Measurements from ENCODE around the gene B4GALT5. TPM values are rescaled to one million over a fixed set of nuclear protein-coding genes. Genes with fewer than 3 reads are reported as not detected.

The B4GALT5 gene
- total RNA-seq, 1 experiment from 2014 or later, result 62.4 TPM

DNA sequence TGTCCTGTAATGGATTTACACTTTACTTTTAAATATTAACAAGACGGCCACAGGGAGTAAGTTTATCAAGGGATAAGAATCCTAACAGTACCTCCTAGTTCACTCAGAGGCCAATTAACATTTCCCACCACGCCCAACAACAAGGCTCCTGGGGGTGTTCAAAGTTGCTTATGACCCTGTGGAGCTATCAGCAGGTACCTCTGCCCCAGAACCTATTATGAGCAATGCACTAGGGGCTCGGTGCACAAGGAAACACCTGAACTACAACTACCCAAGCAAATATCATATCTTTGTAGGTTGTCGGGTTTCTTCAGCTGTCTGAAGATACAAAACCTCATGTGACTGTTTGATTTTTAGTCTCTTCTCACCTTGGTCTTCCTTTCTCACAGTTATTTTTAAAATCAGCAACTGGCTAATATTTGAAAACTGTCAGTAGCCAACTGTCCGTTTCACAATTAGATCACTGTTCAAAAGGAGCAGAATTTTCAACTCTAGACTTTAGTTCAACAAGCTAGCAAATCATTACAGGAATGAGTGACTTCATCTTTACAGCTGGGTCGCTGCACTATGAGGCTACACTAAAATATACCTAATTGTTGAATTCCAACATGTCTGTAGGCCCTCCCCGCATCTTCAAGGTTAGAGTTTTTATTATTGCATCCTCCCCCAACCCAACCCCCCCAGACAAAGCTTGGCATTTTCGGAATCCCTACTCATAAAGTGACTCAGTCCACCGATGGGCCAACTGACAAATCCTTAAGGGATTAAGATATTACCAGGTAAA lies 38.1 kb downstream of the B4GALT5 start:
- Mint-ChIP-seq H3K4me1 (peaks cover 82% of the 10 kb centered on the region), H3K27me3 (ENCODE audit: low read depth) (no peaks in the 10 kb centered on the region), H3K9me3 (no peaks in the 10 kb centered on the region), H3K4me3 (no peak overlapping the region), H3K27ac (peak overlapping the region; percentile 67; the same call in 1 of the 2 replicates), H3K36me3 (0 out of 2 replicates have a peak, but pooled peaks cover 2% of the 10 kb centered on the region)
- ATAC-seq, result no peak
- CTCF ChIA-PET, result interaction anchor here (0.6 to 1.5 kb wide), 5 partner anchors 17 to 1346 kb away, joined by 3 to 5 read pairs (median 4); no protein-coding TSS in a partner anchor
- TF ChIP-seq IRF2 (CRISPR knock-in tag; IDR thresholded peaks at IDR 0.05; ENCODE audit: borderline replicate concordance, low read depth) (no peak), TCF7 (CRISPR knock-in tag; IDR thresholded peaks at IDR 0.05; ENCODE audit: low read depth) (no peak), GABPB1 (CRISPR knock-in tag; IDR thresholded peaks at IDR 0.05) (0 out of 2 replicates have a peak, but pooled peaks have one; percentile 25)
- TF ChIP-seq, protein P1, sequence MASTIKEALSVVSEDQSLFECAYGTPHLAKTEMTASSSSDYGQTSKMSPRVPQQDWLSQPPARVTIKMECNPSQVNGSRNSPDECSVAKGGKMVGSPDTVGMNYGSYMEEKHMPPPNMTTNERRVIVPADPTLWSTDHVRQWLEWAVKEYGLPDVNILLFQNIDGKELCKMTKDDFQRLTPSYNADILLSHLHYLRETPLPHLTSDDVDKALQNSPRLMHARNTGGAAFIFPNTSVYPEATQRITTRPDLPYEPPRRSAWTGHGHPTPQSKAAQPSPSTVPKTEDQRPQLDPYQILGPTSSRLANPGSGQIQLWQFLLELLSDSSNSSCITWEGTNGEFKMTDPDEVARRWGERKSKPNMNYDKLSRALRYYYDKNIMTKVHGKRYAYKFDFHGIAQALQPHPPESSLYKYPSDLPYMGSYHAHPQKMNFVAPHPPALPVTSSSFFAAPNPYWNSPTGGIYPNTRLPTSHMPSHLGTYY (CRISPR knock-in tag; IDR thresholded peaks at IDR 0.05), result no peak
- TF ChIP-seq, protein P2, sequence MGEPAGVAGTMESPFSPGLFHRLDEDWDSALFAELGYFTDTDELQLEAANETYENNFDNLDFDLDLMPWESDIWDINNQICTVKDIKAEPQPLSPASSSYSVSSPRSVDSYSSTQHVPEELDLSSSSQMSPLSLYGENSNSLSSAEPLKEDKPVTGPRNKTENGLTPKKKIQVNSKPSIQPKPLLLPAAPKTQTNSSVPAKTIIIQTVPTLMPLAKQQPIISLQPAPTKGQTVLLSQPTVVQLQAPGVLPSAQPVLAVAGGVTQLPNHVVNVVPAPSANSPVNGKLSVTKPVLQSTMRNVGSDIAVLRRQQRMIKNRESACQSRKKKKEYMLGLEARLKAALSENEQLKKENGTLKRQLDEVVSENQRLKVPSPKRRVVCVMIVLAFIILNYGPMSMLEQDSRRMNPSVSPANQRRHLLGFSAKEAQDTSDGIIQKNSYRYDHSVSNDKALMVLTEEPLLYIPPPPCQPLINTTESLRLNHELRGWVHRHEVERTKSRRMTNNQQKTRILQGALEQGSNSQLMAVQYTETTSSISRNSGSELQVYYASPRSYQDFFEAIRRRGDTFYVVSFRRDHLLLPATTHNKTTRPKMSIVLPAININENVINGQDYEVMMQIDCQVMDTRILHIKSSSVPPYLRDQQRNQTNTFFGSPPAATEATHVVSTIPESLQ (CRISPR knock-in tag; IDR thresholded peaks at IDR 0.05), result no peak
- POLR2A ChIA-PET, result no interaction called here
- no peak for DNase-seq (ENCODE audit: low spot score)

DNA sequence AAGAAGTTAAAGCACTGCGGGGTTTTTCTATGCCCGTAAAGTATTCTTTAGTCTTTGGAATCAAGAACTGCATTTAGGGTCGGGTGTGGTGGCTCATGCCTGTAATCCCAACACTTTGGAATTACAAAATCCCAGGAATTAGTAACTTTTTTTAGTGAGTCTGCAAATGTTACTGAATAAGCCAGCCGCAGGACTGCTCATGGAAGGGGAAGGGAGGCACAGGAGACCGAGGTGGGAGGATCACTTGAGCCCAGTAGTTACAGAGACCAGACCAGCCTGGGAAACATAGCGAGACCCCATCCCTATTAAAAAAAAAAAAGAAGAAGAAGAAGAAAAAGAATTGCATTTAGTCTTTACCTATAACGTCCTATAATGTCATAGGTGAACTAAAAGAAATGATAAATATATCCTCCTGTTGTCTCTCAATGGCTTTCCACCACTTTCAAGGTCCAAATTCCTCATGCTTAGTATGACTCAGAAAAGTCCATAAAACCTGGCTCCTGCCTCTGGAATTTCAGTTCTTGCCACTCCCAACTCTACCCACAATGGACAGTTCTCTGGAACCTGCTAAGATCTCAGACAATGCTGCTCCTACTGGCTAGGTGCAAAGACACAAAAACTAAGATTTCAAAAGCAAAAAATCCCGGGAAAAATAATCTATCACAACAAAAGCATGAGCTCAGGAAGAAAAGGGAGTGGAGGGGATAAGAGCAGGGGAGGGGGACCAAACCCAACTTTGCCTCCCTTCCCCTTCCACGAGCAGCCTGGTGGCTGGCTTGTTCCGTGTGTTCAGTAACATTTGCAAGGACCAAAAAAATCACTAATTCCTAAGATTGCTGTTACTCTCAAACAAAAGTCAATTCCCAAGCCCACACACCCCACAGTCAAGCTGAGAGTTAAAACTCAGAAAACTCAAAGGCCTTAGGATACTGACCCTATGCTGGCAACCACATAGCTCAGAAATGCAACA lies 39.0 kb downstream of the B4GALT5 start:
- Mint-ChIP-seq H3K36me3 (0 out of 2 replicates have a peak, but pooled peaks cover 2% of the 10 kb centered on the region), H3K27ac (peak overlapping the region; percentile 47), H3K4me3 (no peak overlapping the region), H3K27me3 (ENCODE audit: low read depth) (no peaks in the 10 kb centered on the region), H3K4me1 (peaks cover 84% of the 10 kb centered on the region), H3K9me3 (no peaks in the 10 kb centered on the region)
- ATAC-seq (no peak), DNase-seq (ENCODE audit: low spot score) (no peak)
- CTCF ChIA-PET, result interaction anchor here (0.7 to 1.5 kb wide), 5 partner anchors 16 to 133 kb away, joined by 3 to 5 read pairs (median 3); no protein-coding TSS in a partner anchor
- POLR2A ChIA-PET, result no interaction called here
- no peak for TF ChIP-seq CREM (CRISPR knock-in tag; IDR thresholded peaks at IDR 0.05)
- TF ChIP-seq NFYB (CRISPR knock-in tag; conservative IDR thresholded peaks at IDR 0.05; ENCODE audit: low read depth), result no peak
- no peak for TF ChIP-seq ETV6 (CRISPR knock-in tag; IDR thresholded peaks at IDR 0.05)
- no peak for TF ChIP-seq ZNF416 (CRISPR knock-in tag; IDR thresholded peaks at IDR 0.05)
- TF ChIP-seq, protein P3, sequence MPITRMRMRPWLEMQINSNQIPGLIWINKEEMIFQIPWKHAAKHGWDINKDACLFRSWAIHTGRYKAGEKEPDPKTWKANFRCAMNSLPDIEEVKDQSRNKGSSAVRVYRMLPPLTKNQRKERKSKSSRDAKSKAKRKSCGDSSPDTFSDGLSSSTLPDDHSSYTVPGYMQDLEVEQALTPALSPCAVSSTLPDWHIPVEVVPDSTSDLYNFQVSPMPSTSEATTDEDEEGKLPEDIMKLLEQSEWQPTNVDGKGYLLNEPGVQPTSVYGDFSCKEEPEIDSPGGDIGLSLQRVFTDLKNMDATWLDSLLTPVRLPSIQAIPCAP (CRISPR knock-in tag; IDR thresholded peaks at IDR 0.05), result no peak
- no peak for TF ChIP-seq ZNF232 (CRISPR knock-in tag; IDR thresholded peaks at IDR 0.05)
- TF ChIP-seq NR1H2 (CRISPR knock-in tag; IDR thresholded peaks at IDR 0.05), result no peak
- TF ChIP-seq ZNF138 (CRISPR knock-in tag; conservative IDR thresholded peaks at IDR 0.05), result no peak
- TF ChIP-seq, protein P4, sequence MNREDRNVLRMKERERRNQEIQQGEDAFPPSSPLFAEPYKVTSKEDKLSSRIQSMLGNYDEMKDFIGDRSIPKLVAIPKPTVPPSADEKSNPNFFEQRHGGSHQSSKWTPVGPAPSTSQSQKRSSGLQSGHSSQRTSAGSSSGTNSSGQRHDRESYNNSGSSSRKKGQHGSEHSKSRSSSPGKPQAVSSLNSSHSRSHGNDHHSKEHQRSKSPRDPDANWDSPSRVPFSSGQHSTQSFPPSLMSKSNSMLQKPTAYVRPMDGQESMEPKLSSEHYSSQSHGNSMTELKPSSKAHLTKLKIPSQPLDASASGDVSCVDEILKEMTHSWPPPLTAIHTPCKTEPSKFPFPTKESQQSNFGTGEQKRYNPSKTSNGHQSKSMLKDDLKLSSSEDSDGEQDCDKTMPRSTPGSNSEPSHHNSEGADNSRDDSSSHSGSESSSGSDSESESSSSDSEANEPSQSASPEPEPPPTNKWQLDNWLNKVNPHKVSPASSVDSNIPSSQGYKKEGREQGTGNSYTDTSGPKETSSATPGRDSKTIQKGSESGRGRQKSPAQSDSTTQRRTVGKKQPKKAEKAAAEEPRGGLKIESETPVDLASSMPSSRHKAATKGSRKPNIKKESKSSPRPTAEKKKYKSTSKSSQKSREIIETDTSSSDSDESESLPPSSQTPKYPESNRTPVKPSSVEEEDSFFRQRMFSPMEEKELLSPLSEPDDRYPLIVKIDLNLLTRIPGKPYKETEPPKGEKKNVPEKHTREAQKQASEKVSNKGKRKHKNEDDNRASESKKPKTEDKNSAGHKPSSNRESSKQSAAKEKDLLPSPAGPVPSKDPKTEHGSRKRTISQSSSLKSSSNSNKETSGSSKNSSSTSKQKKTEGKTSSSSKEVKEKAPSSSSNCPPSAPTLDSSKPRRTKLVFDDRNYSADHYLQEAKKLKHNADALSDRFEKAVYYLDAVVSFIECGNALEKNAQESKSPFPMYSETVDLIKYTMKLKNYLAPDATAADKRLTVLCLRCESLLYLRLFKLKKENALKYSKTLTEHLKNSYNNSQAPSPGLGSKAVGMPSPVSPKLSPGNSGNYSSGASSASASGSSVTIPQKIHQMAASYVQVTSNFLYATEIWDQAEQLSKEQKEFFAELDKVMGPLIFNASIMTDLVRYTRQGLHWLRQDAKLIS (CRISPR knock-in tag; IDR thresholded peaks at IDR 0.05; ENCODE audit: borderline replicate concordance), result no peak
- TF ChIP-seq, protein P5, sequence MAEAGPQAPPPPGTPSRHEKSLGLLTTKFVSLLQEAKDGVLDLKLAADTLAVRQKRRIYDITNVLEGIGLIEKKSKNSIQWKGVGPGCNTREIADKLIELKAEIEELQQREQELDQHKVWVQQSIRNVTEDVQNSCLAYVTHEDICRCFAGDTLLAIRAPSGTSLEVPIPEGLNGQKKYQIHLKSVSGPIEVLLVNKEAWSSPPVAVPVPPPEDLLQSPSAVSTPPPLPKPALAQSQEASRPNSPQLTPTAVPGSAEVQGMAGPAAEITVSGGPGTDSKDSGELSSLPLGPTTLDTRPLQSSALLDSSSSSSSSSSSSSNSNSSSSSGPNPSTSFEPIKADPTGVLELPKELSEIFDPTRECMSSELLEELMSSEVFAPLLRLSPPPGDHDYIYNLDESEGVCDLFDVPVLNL (CRISPR knock-in tag; IDR thresholded peaks at IDR 0.05; ENCODE audit: borderline replicate concordance, low read depth), result no peak
- no peak for TF ChIP-seq MXD4 (CRISPR knock-in tag; IDR thresholded peaks at IDR 0.05; ENCODE audit: borderline replicate concordance)
- TF ChIP-seq, protein P6, sequence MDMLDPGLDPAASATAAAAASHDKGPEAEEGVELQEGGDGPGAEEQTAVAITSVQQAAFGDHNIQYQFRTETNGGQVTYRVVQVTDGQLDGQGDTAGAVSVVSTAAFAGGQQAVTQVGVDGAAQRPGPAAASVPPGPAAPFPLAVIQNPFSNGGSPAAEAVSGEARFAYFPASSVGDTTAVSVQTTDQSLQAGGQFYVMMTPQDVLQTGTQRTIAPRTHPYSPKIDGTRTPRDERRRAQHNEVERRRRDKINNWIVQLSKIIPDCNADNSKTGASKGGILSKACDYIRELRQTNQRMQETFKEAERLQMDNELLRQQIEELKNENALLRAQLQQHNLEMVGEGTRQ (CRISPR knock-in tag; IDR thresholded peaks at IDR 0.05), result no peak
